OCI-LY7 (cell line): ENCODE results near the gene TARS3.

Source experiments
- CTCF ChIP-seq: fragments of 200-600 bp; sonication (generic); conservative IDR thresholded peaks from 2 replicates; pipeline ENCODE4 v1.5.1; 2014; ENCODE audit warnings: mild to moderate bottlenecking, antibody characterized with exemption, low read length, moderate library complexity, mixed read lengths
- EZH2phosphoT487 ChIP-seq: fragments of 200-600 bp; sonication (generic); IDR thresholded peaks from 2 replicates; pipeline ENCODE4 v1.6.1; 2018; ENCODE audit warnings: low read depth, borderline replicate concordance, mild to moderate bottlenecking, mixed run types, antibody characterized with exemption, low read length, moderate library complexity, mixed read lengths

- no peak for TF ChIP-seq CTCF
- no peak for TF ChIP-seq EZH2phosphoT487
Observed at GRCh38 chr15:101689901-101690300, 34.4 kb downstream of the TARS3 start.
